Measurements from ENCODE around the gene DIS3L2. TPM values are rescaled to one million over a fixed set of nuclear protein-coding genes. Genes with fewer than 3 reads are reported as not detected.

The DIS3L2 gene
- total RNA-seq, 1 donor from 2014 or later = 17.0 TPM

DNA sequence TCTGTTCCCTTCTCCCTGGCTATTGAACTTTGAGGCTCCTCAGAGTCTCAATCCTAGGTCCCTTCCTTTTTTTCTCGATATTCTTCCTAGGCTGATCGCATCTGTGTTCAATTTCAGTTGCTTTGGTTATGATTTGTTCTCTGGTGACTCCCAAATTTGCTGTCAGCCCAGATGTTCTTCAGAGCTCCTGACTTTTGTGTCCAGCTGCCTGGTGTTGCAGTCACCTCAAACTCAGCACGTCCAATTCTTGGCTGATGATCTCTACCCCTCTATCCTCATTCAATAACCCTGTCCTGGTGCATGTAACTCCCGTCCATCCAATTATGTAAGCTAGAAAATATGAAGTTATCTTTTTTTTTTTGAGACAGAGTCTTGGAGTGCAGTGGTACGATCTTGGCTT is 31.4 kb downstream of the DIS3L2 start:
- no peaks in the 10 kb centered on the region for H3K27me3 ChIP-seq (ENCODE audit: low read depth)
- TF ChIP-seq, protein P1, sequence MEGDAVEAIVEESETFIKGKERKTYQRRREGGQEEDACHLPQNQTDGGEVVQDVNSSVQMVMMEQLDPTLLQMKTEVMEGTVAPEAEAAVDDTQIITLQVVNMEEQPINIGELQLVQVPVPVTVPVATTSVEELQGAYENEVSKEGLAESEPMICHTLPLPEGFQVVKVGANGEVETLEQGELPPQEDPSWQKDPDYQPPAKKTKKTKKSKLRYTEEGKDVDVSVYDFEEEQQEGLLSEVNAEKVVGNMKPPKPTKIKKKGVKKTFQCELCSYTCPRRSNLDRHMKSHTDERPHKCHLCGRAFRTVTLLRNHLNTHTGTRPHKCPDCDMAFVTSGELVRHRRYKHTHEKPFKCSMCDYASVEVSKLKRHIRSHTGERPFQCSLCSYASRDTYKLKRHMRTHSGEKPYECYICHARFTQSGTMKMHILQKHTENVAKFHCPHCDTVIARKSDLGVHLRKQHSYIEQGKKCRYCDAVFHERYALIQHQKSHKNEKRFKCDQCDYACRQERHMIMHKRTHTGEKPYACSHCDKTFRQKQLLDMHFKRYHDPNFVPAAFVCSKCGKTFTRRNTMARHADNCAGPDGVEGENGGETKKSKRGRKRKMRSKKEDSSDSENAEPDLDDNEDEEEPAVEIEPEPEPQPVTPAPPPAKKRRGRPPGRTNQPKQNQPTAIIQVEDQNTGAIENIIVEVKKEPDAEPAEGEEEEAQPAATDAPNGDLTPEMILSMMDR (IDR thresholded peaks at IDR 0.05; ENCODE audit: borderline replicate concordance) = no peak
- peak overlapping the region; percentile 20 for H3K27ac ChIP-seq (replicated peaks)
- peaks cover 43% of the 10 kb centered on the region for H3K4me1 ChIP-seq
- H3K9me3 ChIP-seq (replicated peaks) = no peaks in the 10 kb centered on the region
- intact Hi-C loops (cut with micrococcal nuclease) = no loop called here
- H3K36me3 ChIP-seq = no peaks in the 10 kb centered on the region
- DNase-seq = no peak
- no peak overlapping the region for H3K4me3 ChIP-seq

DNA sequence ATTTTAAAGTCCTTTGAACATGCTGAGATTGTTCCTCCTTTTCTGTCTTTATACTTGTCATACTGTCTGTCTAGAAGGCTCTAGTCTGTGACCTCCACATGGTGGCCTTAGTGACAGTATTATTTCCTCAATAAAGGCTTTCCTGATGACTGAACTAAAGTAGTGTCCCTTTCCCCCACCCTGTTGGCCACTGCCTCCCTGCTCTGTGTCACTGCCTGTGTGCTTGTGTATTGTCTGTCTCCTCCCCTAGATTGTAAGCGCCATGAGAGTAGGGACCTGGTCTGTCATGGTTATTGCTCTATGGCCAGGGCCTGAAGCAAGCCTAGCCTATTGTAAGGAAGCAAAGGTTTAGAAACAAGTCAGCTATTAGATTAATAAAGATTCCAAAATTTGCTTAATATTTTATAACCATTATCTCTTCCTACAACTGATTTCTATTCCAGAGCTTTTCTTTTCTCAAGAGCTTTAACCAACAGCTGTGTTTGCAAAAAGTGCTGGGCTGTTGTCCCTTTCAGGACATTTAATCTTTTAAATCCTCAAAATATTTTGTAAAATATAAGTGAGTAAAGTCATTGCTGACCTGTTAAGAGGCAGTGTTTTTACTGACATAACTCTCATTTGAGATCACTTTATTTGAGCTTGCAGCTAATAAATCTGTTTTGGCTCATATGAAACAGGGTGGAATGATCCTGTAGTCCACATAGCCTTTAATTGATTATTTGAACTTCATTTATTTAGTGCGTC is 35.5 kb downstream of the DIS3L2 start:
- Histone ChIP-seq H3K27ac (replicated peaks) (peak overlapping the region; percentile 51), H3K36me3 (no peaks in the 10 kb centered on the region), H3K4me3 (no peak overlapping the region), H3K4me1 (peaks cover 39% of the 10 kb centered on the region), H3K27me3 (ENCODE audit: low read depth) (no peaks in the 10 kb centered on the region), H3K9me3 (replicated peaks) (no peaks in the 10 kb centered on the region)
- no peak for DNase-seq
- intact Hi-C loops (cut with micrococcal nuclease) = no loop called here
- TF ChIP-seq, protein P1 (IDR thresholded peaks at IDR 0.05; ENCODE audit: borderline replicate concordance) = no peak

DNA sequence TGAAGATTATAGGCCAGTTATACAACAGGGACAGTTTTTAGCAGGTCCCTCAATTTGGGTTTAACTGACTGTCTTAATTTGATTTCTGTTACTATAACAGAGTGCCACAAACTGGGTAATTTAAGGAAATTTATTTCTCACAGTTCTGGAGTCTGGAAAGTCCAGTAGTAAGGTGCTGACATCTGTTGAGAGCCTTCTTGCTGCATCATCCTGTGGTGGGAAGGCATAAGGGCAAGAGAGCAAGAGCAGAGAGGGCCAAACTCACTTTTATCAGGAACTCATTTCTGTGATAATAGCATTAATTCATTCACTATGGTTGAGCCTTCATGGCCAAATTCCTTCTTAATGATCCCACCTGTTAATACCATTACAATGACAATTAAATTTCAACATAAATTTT is 36.5 kb downstream of the DIS3L2 start:
- intact Hi-C loops (cut with micrococcal nuclease) = no loop called here
- peak overlapping the region; percentile 36 for H3K27ac ChIP-seq (replicated peaks)
- H3K4me1 ChIP-seq = peaks cover 38% of the 10 kb centered on the region
- H3K9me3 ChIP-seq (replicated peaks) = no peaks in the 10 kb centered on the region
- TF ChIP-seq, protein P1 (IDR thresholded peaks at IDR 0.05; ENCODE audit: borderline replicate concordance) = no peak
- DNase-seq = no peak
- H3K36me3 ChIP-seq = no peaks in the 10 kb centered on the region
- H3K4me3 ChIP-seq = no peak overlapping the region
- H3K27me3 ChIP-seq (ENCODE audit: low read depth) = no peaks in the 10 kb centered on the region

DNA sequence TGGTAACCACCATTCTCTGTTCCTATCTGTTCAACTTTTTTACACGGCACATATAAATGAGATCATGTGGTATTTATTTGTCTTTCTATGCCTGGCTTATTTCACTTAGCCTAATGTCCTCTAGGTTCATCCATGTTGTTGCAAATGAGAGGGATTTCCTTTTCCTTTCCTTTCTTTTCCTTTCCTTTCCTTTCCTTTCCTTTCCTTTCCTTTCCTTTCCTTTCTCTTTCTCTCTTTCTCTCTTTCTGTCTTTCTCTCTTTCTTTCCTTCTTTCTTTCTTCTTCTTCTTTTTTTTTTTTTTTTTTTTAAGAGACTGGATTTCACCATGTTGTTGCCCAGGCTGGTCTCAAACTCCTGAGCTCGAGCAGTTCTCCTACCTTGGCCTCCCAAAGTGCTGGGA is 38.9 kb downstream of the DIS3L2 start:
- Histone ChIP-seq H3K9me3 (replicated peaks) (no peaks in the 10 kb centered on the region), H3K36me3 (no peaks in the 10 kb centered on the region), H3K4me3 (no peak overlapping the region), H3K27ac (replicated peaks) (no peak overlapping the region), H3K4me1 (peaks cover 37% of the 10 kb centered on the region), H3K27me3 (ENCODE audit: low read depth) (no peaks in the 10 kb centered on the region)
- TF ChIP-seq, protein P1 (IDR thresholded peaks at IDR 0.05; ENCODE audit: borderline replicate concordance) = no peak
- no peak for DNase-seq
- intact Hi-C loops (cut with micrococcal nuclease) = no loop called here

DNA sequence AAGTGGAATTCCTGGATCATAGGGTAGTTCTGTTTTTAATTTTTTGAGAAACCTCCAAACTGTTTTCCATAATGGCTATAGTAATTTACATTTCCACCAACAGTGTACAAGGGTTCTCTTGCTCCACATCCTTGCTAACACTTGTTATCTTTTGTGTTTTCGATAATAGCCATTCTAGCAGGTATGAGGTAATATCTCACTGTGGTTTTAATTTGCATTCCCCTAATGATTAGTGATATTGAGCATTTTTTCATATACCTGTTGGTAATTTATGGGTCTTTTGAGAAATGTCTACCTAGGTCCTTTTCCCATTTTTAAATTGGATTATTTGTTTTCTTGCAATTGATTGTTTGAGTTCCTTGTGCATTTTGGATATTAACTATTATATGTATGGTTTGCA is 39.6 kb downstream of the DIS3L2 start:
- peaks cover 31% of the 10 kb centered on the region for H3K4me1 ChIP-seq
- H3K9me3 ChIP-seq (replicated peaks) = no peaks in the 10 kb centered on the region
- intact Hi-C loops (cut with micrococcal nuclease) = no loop called here
- H3K27ac ChIP-seq (replicated peaks) = no peak overlapping the region
- H3K27me3 ChIP-seq (ENCODE audit: low read depth) = no peaks in the 10 kb centered on the region
- TF ChIP-seq, protein P1 (IDR thresholded peaks at IDR 0.05; ENCODE audit: borderline replicate concordance) = no peak
- H3K36me3 ChIP-seq = no peaks in the 10 kb centered on the region
- no peak overlapping the region for H3K4me3 ChIP-seq
- DNase-seq = no peak

All from left ventricle myocardium inferior (tissue), 1 donor.